Measurements from ENCODE around the gene PRKN.

The PRKN gene

DNA sequence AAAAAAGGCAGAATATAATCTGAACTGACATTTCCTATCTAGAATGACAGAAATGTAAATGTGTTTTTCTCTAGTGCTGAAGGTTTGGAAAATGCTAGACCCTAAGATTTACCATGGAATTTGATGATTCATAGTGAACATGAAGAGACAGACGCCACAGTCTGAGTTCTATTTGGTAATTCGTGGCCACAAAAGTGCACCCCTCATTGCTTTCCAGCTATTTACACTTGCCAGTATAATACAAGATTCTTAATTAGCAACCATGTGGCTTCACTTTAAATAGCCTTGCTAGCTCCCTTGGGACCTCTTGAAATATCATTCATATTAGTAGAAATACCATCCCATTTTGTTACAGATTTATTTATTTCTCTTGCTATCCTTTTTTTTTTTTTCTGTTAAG, 636.8 kb downstream of the PRKN start:
- DNase-seq = no peak

DNA sequence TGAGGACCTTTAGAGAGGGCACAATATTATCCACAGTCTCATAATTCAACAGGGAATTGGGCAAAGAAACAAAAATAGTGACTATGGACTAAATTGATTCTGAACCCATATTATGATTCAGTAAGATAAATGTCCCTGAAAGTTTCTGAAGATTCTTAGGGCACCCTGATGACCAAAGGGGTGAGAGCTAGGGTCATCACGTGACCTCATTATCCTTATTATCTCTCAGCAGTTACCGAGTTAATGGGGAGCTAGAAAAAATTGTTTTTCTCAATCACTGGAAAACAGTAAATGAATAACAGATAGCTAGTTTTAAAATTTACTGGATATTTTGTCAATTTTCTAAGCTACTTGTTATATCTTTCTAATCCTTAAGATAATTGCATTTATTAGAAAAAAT, 639.5 kb downstream of the PRKN start:
- DNase-seq = no peak

DNA sequence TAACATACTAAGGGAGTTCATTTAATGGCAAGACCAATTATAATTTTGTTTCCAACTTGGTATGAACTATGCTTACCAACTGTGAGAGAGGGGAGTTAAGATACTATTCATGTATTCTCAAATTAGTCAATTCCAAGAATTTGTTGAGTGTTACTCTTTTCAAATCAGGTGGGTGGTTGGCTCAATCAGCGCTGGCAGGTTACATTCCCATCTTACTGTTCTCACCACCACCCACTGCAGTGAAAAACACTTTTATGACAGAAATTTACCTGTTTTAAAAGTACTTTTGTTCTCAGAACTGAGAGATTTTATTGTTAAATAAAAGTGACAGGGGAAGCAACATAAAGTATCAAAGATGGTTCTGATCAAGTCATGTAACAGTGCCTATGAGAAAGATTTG, 642.0 kb downstream of the PRKN start:
- no peak for DNase-seq

DNA sequence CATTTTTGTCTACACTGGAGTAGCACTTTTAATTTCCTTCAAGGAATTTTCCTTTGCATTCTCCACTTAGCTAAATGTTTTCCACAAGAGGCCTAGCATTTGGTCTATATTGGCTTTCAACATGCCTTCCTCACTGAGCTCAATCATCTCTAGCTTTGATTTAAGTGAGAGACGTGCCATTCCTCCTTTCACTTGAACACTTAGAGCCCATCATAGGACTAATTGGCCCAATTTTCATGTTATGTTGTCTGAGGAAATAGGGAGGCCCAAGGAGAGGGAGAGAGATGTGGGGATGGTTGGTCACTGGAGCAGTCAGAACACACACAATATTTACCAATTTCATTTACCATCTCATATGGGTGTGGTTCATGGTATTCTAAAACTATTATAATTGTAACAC, 645.0 kb downstream of the PRKN start:
- no peak for DNase-seq

DNA sequence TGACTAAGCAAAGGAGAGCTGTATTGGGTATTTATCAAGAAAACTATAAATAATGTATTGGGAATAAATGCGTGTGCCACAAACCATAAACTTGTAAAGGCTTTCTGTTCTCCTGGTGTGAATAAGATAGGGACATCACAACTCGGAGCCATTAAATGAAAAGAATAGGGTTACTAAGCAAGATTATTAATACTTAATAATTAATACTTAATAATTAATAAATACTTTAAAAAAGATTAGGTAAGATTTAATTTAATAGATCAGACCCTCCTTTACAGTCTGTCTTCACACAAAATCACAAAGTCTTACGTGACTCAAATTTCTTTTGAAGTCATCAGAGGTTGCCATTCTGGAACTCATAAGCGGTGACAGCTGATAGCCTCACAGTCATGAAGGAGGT, 648.9 kb downstream of the PRKN start:
- no peak for DNase-seq

DNA sequence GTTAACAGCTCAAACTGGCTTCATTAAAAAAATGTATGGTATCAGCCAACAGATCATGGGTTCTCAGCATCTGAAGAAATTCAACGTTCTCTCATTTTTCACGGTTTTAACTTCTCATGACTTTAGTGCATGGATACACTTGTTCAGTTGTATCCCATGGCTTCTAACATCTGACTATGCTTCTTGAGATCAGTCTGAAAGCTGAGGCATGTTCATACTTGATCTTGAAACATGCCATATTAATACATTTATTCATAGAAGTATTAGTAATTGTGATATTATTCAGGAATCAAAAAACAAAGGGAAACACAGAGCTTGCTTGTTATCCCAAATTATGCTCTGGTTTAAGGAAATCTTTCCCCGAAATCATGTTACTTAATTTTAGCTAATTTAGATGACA, 649.4 kb downstream of the PRKN start:
- no peak for DNase-seq

DNA sequence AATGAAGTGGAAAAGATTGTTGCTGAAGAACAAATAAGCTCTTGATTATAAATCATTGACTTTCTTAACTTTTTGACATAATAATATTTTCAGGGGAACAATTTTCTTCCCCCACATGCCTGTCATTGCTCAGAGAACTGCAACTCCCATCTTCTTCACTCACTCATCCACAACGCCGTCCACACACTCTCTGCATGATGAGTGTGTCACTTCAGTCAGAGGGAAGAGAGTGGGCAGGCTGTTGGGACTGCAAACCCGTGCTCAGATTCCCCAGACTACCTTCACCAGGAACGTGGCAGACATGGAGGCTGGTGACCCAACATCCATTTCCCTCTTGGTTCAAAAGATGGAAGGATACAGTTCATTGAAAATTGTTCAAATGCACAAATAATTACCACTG, 650.8 kb downstream of the PRKN start:
- DNase-seq = no peak

DNA sequence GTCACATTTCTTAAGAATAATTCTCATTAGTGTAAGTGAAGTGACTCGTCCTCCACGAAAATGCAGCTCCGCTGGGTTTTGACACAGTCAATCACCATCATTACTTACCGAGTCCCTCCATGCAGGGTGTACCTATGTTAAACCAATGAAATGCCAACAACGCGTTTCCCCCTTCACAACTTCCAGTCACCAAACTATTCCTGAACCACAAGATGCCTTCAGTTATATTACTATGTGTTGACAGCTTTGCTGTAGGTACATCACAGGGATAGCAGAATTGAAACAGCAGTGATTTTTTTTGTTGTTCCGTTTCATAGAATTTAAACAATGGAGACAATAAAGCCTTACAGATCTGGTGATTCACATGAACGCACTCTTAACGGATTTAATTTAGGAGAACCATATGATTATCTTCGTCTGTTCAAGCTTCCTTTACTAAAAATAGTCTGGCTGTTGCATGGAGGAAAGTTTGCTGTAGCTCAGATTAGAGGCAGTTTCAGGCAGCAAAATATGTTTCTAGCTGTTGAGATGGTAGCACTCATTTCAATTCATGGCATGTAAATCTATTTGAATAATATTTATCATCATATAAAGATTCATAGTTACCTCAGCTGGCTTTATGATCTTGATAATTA, 652.8 kb downstream of the PRKN start:
- DNase-seq = no peak

DNA sequence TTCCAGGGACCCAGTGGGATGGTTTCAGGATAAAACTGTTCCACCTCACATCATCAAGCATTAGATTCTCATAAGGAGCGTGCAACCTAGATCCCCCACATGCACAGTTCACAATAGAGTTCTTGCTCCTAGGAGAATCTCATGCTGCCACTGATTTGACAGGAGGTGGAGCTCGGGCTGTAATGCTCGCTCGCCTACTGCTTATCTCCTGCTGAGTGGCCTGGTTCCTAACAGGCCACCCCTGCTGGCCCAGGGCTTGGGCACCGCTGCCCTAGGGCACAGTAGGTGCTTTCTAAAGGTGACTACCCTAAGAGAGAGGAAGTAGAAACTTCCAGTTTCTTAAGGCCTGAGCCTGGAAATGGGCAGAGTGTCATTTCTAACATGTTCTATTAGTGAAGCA, 656.9 kb downstream of the PRKN start:
- no peak for DNase-seq

DNA sequence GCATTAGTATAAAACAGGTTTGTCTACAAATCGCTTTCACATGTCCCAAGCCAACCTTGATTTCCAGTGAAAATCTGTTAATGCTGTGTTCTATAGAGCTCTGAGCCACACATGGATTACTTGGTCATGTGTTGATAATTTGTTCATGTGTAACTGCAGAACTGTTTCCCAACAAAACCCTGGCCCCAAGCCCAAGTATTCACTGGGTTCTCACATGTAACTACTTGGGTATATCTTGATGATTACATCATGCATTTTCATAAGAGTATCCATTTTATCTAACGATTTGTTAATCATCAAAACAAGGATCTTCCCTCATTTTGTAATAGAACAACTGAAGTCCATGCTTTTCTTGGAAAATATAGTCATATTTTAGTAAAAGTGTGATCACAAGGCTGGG, 657.6 kb downstream of the PRKN start:
- DNase-seq = no peak

DNA sequence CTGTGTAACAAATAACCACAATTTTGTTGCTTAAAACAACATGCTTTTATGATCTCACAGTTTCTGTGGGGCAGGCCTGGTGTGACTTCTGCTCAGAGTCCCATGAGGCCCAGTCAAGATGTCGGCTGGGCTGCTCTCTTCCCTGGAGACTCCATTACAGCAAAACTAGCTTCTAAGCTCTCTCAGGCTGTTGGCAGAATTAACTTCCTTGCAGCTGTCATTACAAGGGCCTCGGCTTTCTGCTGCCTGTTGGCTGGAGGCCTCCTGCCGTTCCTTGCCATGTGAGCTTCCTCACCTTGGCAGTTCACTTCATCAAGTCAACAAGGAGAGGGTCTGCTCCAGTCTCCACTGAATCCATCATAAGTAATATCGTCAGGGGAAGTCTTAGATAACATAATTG, 659.2 kb downstream of the PRKN start:
- no peak for DNase-seq

DNA sequence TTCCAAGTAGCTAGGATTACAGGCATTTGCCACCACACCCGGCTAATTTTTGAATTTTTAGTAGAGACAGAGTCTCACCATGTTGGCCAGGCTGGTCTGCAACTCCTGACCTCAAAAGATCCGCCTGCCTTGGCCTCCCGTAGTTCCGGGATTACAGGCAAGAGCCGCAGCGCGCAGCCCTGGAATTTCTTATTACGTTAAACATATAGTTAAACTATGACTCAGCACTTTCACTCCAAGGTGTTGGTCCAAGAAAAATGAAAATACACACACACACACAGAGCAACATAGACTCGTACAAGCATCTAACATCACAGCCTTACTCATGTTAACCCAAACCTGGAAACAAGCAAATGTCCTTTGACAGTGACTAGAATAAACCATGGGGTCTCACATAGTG, 663.9 kb downstream of the PRKN start:
- no peak for DNase-seq

DNA sequence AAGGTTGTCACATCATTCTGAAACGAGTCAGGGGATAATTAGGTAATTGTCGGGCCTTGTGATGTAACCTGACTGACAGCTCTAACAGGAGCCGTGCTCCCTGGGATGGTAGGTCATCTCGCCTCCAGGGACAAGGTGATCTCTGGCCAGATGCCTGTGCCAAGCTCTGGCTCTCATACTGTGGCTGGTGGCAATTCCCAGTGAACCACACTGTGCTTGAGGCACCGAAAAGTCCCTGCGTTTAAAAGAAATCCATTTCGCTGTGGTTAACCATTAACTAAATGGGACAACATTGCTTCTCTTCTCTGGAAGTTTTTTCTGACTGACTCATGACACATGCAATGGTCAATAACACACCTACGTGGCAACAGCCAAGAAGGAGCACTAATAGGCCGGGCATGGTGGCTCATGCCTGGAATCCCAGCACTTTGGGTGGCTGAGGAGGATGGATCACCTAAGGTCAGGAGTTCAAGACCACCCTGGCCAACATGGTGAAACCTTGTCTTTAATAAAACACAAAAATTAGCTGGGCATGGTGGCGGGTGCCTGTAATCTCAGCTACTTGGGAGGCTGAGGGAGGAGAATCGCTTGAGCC, 669.2 kb downstream of the PRKN start:
- no peak for DNase-seq

DNA sequence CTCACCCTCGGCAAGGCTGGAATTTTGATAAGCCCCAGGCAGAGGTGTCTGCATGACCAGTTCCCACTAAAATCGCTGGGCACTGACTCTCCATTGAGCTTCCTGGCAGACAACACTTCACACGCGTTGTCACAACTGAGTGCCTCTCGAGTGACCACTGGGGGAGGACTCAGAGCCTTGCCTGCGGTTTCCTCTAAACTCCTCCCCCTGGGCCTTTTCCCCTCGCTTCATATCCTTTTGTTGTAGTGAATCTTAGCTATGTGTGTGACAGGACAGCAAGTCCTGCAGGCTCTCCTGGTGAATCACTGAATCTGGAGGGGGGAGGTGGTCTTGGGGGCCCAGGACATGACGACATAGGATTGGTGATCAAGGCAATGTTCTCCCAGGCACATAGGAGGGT, 670.8 kb downstream of the PRKN start:
- no peak for DNase-seq

DNA sequence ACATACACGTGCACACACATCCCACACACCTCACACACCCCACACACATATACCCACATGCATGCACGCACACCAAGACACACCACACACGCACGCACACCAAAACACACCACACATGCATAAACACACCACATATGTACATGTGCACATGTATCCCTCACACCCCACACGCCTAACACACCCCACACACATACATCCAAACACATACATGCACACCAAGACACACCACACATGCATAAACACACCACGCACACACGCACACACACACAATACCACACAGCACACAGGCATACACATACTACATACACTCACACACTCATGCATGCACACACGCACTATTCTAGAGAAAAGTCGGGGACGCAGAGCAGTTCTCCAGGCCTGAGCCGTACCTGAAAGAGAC, 671.5 kb downstream of the PRKN start:
- DNase-seq = no peak

DNA sequence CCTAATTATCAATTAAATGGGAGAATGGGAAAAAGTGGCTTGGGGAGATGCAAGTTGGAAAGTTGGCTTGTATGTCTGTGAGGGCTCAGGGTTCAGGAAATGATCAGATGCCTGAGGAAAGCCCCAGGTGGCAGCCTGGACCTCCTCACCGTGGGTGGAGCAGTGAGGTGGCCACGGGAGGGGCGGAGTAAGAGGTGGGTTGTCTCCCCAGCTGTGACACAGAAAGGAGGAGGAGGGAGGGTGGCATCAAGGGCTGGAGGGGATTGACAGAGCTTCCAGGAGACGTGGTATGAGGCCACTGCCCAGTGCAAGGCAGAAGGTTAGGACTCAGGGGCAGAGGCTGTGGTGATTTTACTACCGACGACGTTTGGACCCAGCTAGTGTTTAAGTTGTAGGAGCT, 672.2 kb downstream of the PRKN start:
- DNase-seq = no peak

DNA sequence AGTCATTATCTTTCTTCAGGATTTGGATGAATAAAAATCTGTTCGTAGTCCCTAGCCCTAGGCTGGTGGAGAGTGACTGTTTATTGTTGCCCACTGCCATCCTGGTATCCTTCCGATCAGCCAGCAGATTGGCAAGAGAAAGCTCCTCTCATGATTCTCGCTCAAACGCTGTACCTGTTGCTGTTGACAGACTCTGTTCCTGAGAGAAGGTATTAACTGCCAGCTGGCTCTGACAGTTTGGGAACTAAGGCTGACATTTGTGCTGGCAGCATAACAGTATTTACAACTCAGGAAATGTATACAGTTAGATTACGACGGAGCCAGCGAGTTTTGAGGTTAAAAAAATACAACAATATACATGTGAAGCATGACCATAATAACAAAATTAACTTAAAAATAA, 674.5 kb downstream of the PRKN start:
- DNase-seq = no peak

DNA sequence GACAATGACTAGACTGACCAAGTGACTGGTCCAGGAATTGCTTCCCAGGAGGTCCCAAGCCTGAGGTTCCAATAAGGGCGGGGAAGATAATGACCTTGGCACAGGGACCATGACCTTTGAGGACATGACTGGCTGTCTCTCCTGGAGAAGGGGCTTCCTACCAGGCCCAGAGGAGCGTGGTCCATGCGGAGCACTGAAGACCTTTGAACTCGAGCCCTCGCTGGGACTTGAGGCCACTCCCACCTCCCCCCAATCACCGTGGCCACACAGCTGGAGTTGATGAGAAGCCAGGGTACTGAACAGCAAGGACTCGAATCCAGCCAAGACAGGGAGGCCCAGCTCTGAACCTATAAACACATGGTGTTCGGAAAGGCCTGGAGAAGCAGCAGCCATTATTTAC, 677.0 kb downstream of the PRKN start:
- no peak for DNase-seq

DNA sequence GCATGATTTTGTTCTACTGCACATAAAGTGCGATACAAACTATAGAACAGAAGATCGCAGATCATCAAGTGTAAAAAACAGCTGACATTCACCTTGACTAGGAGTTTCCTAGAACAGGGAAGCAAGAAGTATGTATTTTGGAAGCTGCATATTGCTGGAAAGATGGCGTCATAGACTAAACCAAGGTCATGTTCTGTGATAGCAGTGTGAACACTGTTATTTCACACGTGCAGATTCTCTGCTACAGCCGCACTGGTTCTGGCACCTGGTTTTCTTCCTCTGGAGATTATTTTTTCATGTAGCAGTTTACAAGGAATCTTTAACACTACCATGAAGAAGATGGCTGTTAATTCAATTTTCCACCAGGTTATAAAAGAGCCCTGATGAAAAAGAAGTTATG, 681.2 kb downstream of the PRKN start:
- DNase-seq = no peak

DNA sequence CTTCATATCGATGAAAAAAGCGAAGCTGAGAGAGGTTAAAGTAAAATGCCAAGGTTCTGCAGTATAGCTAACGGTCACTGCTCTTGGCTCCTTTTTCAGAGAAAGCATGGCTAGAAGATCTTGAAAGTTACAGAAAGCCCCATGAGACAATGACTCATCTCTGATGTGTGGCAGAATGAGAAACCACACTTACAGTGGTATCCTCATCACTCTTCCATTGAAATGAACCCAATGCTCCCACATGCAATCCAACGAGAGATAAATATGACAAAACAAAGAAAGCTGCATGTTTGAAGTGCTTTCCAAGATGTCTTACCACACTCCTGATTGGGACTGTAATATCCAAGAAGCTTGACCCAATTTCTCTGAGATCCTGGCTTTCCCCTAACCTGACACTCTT, 694.9 kb downstream of the PRKN start:
- no peak for DNase-seq

DNA sequence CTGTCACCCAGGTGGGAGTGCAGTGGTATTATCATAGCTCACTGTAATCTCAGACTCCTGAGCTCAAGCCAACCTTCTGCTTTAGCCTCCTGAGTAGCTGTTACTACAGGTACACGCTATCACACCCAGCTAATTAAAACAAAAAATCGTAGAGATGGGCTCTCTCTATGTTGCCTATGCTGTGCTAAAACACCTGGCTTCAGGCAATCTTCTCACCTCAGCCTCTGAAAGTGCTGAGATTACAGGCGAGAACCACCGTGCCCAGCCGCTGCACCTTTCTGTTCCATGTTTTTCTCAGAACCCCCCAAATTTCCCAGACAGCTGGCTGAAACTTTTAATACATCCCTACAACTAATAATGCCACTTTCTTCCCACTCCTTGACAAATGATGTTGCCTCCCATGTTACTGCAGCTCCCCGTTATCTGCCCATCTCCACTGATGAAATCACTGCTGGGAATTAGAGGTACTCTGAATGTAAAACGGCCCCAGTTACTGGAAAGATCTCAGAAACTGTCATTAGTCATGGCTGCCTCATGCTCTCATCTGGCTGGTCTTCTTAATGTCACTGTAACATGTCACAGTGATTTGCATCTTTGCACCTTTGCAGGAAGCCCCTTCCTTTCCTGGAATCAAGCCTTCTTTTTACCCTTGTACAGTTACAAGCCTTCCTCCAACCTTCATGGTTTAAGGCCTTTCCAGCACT, 697.5 kb downstream of the PRKN start:
- no peak for DNase-seq

DNA sequence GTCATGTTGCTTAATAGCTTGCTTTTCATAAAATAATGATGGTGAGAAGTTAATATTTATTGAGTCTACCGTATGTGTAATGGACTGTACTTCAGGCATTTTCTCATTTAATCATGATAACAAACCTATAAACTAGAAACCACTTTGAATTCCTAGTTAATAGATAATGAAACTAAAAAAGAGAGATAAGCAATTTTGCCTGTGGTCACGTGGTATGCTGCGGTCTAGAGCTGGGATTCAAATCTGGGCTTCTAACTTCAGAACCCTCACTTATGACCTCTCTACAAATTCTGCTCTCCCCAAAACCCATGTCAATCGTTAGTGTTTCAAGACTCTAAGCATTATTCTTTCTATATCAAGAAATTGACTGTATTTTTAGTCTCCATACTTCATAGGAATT, 700.7 kb downstream of the PRKN start:
- no peak for DNase-seq

DNA sequence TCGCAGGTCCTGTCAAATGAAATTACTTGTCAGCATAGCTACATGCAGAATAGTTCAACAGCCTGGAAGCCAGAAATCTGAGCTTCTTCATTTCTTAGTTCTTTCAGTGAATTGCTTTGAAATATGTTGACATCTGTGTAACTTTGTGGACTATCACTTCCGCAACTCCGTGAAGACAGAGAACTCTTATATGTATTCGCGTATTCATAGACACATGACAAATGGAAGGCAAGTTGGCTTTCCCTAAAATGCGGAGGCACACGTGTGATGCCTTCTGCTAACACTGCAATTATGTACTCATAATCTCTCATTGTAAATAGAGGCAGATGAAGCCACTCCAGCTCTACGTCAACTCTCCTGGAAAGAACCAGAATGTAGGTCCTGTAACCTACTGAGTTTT, 701.5 kb downstream of the PRKN start:
- DNase-seq = no peak

DNA sequence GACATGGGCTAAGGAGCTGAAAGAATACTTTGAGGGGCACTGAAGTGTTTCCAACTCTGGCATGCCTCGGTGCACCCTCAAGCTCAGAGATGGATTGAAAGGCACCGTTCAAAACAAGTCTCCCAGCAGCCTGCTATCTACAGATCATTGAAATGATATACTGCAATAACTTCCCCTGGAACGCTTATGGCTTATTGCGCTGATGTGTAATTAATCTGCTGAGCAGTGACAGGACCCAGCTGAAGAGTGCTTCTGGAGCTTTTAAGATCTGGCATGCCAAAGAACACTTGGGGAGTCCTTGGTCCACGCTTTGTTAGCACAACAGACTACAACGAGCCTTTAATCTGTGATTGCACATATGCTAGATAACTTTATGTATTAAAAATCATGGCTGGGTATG, 708.2 kb downstream of the PRKN start:
- no peak for DNase-seq

DNA sequence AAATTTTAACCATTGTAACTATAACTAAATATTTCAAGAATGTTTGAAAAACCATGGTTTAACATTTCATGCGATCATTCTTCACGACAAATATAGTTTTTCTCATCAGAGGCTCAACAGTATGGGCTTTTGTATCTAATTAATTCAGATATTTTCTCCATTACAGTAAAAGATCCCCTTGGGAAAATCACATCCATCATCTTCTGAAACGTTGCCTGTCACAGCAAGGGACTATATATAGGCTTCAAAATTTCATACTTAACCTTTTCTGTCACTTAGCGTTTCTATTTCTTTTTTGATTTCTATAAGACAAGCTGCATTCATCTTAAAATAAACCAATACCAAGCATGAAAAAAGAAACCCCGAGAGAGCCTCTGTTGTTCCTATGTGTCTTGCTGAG, 710.0 kb downstream of the PRKN start:
- DNase-seq = no peak

Data from NCI-H446 (cell line).